MM.1S (cell line): ENCODE data around the gene EPHA10.

Source experiments
- DNase-seq: peaks from one replicate; pipeline ENCODE4 v3.0.0-alpha.2; 2015
- H2AFZ ChIP-seq: fragments of 300-600 bp; sonication (generic); 2 replicates; pipeline ENCODE4 v1.6.0; 2016; ENCODE audit warnings: antibody characterized with exemption, low read length
- H3F3A ChIP-seq: fragments of 300-600 bp; sonication (generic); 2 replicates; pipeline ENCODE4 v1.6.1; 2016; ENCODE audit warnings: mild to moderate bottlenecking, antibody characterized with exemption, low read length, moderate library complexity, mixed read lengths; ENCODE audit not compliant: insufficient read depth
- H3K27ac ChIP-seq: fragments of 300-600 bp; sonication (generic); 2 replicates; pipeline ENCODE4 v1.5.1; 2016; ENCODE audit warnings: mild to moderate bottlenecking, low read length
- H3K27me3 ChIP-seq: fragments of 300-600 bp; sonication (generic); replicated peaks from 2 replicates; pipeline ENCODE4 v1.6.0; 2016; ENCODE audit warnings: low read length; ENCODE audit not compliant: insufficient read depth
- H3K36me3 ChIP-seq: fragments of 300-600 bp; sonication (generic); replicated peaks from 2 replicates; pipeline ENCODE4 v1.6.1; 2016; ENCODE audit warnings: mild to moderate bottlenecking, low read length, mixed read lengths; ENCODE audit not compliant: insufficient read depth
- H3K4me1 ChIP-seq: fragments of 300-600 bp; sonication (generic); 2 replicates; pipeline ENCODE4 v1.6.1; 2016; ENCODE audit warnings: low read length, mixed read lengths
- H3K4me2 ChIP-seq: fragments of 300-600 bp; sonication (generic); 2 replicates; pipeline ENCODE4 v1.6.0; 2016; ENCODE audit warnings: low read depth, low read length
- H3K4me3 ChIP-seq: fragments of 300-600 bp; sonication (generic); 2 replicates; pipeline ENCODE4 v1.5.1; 2016; ENCODE audit warnings: low read length, mixed read lengths
- H3K79me2 ChIP-seq: fragments of 300-600 bp; sonication (generic); 2 replicates; pipeline ENCODE4 v1.6.1; 2016; ENCODE audit warnings: mixed run types, low read length, mixed read lengths
- H3K9ac ChIP-seq: fragments of 300-600 bp; sonication (generic); 2 replicates; pipeline ENCODE4 v1.6.1; 2016; ENCODE audit warnings: low read length, mixed read lengths
- H3K9me2 ChIP-seq: fragments of 300-600 bp; sonication (generic); replicated peaks from 2 replicates; pipeline ENCODE4 v1.6.1; 2016; ENCODE audit warnings: mild to moderate bottlenecking, low read length, mixed read lengths; ENCODE audit not compliant: insufficient read depth
- H3K9me3 ChIP-seq: fragments of 300-600 bp; sonication (generic); replicated peaks from 2 replicates; pipeline ENCODE4 v1.6.1; 2016; ENCODE audit warnings: mild to moderate bottlenecking, low read length, mixed read lengths; ENCODE audit not compliant: insufficient read depth
- H4K20me1 ChIP-seq: fragments of 300-600 bp; sonication (generic); 2 replicates; pipeline ENCODE4 v1.6.1; 2016; ENCODE audit warnings: mild to moderate bottlenecking, low read length, moderate library complexity, mixed read lengths; ENCODE audit not compliant: insufficient read depth
- CTCF ChIP-seq: fragments of 300-600 bp; sonication (generic); IDR thresholded peaks from 2 replicates; pipeline ENCODE4 v1.5.1; 2016; ENCODE audit warnings: antibody characterized with exemption, low read length, mixed read lengths
- EZH2 ChIP-seq: fragments of 300-600 bp; sonication (generic); optimal IDR thresholded peaks from 2 replicates; pipeline ENCODE3; 2017; ENCODE audit warnings: low read depth, mild to moderate bottlenecking, antibody characterized with exemption, low read length, mixed read lengths
- EZH2phosphoT487 ChIP-seq: fragments of 300-600 bp; sonication (generic); IDR thresholded peaks from 2 replicates; pipeline ENCODE4 v1.6.1; 2018; ENCODE audit warnings: antibody characterized with exemption, low read length

The EPHA10 gene

GRCh38 chr1:37797750-37798345 lies 32.9 kb upstream of the EPHA10 start:
- H3K4me3 ChIP-seq: no peak overlapping the region
- H3K27ac ChIP-seq: no peak overlapping the region
- H3K9me2 ChIP-seq: no peaks in the 10 kb centered on the region
- H3K9ac ChIP-seq: no peak overlapping the region
- peaks cover 6% of the 10 kb centered on the region; the same call in 1 of the 2 replicates for H3K36me3 ChIP-seq
- peaks cover 40% of the 10 kb centered on the region for H3K79me2 ChIP-seq
- TF ChIP-seq CTCF: no peak
- no peak for TF ChIP-seq EZH2phosphoT487
- TF ChIP-seq EZH2: no peak
- H4K20me1 ChIP-seq: no peaks in the 10 kb centered on the region
- no peaks in the 10 kb centered on the region for H3K27me3 ChIP-seq
- H3K4me2 ChIP-seq: no peak overlapping the region
- DNase-seq: no peak
- H3K4me1 ChIP-seq: peaks cover 21% of the 10 kb centered on the region
- no peak overlapping the region for H2AFZ ChIP-seq
- no peaks in the 10 kb centered on the region for H3K9me3 ChIP-seq
- peaks cover 19% of the 10 kb centered on the region for H3F3A ChIP-seq

- Histone ChIP-seq H3K79me2 (peaks cover 30% of the 10 kb centered on the region), H2AFZ (no peak overlapping the region), H4K20me1 (no peaks in the 10 kb centered on the region), H3K36me3 (peaks cover 2% of the 10 kb centered on the region; the same call in 1 of the 2 replicates), H3K4me2 (peak overlapping the region; percentile 81), H3K27ac (no peak overlapping the region), H3K4me3 (peak overlapping the region; percentile 82), H3K27me3 (no peaks in the 10 kb centered on the region), H3K9me3 (no peaks in the 10 kb centered on the region), H3K9ac (no peak overlapping the region), H3F3A (peaks cover 19% of the 10 kb centered on the region), H3K4me1 (peaks cover 21% of the 10 kb centered on the region), H3K9me2 (no peaks in the 10 kb centered on the region)
- TF ChIP-seq EZH2 (no peak), EZH2phosphoT487 (no peak), CTCF (no peak)
- no peak for DNase-seq
These were observed 30.6 kb upstream of the EPHA10 start for GRCh38 chr1:37795340-37796125.

GRCh38 chr1:37794372-37795339 lies 29.7 kb upstream of the EPHA10 start:
- H3K27ac ChIP-seq: no peak overlapping the region
- DNase-seq: peak; percentile 31
- no peaks in the 10 kb centered on the region for H3K9me2 ChIP-seq
- peak overlapping the region; percentile 5 for H2AFZ ChIP-seq
- TF ChIP-seq EZH2 (no peak), CTCF (no peak), EZH2phosphoT487 (no peak)
- H3K4me1 ChIP-seq: peaks cover 21% of the 10 kb centered on the region
- peak overlapping the region; percentile 81 for H3K4me2 ChIP-seq
- H3K9me3 ChIP-seq: no peaks in the 10 kb centered on the region
- no peaks in the 10 kb centered on the region for H4K20me1 ChIP-seq
- H3K36me3 ChIP-seq: peaks cover 2% of the 10 kb centered on the region; the same call in 1 of the 2 replicates
- H3K9ac ChIP-seq: peak overlapping the region; percentile 75
- peak overlapping the region; percentile 82 for H3K4me3 ChIP-seq
- no peaks in the 10 kb centered on the region for H3K27me3 ChIP-seq
- peaks cover 17% of the 10 kb centered on the region for H3F3A ChIP-seq
- peaks cover 30% of the 10 kb centered on the region for H3K79me2 ChIP-seq
